Measurements from ENCODE around the gene CHSY1. TPM values are rescaled to one million over a fixed set of nuclear protein-coding genes. Genes with fewer than 3 reads are reported as not detected.
"Not testable (repeated sequence)": the region's sequence is repeated elsewhere in the genome, so short reads cannot be mapped to it uniquely, and the experiment has no call there.

Gene CHSY1
- total RNA-seq, 1 donor, result 40.9 TPM

- no peak overlapping the region for H3K4me3 ChIP-seq (ENCODE audit: low read depth, low read length)
- no peak for DNase-seq (ENCODE audit: low read depth)
- TF ChIP-seq, protein P1, sequence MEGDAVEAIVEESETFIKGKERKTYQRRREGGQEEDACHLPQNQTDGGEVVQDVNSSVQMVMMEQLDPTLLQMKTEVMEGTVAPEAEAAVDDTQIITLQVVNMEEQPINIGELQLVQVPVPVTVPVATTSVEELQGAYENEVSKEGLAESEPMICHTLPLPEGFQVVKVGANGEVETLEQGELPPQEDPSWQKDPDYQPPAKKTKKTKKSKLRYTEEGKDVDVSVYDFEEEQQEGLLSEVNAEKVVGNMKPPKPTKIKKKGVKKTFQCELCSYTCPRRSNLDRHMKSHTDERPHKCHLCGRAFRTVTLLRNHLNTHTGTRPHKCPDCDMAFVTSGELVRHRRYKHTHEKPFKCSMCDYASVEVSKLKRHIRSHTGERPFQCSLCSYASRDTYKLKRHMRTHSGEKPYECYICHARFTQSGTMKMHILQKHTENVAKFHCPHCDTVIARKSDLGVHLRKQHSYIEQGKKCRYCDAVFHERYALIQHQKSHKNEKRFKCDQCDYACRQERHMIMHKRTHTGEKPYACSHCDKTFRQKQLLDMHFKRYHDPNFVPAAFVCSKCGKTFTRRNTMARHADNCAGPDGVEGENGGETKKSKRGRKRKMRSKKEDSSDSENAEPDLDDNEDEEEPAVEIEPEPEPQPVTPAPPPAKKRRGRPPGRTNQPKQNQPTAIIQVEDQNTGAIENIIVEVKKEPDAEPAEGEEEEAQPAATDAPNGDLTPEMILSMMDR (IDR thresholded peaks at IDR 0.05; ENCODE audit: insufficient read depth, low read length), result no peak
Measured at GRCh38 chr15:101217446-101217845, 34.4 kb downstream of the CHSY1 start.

DNA sequence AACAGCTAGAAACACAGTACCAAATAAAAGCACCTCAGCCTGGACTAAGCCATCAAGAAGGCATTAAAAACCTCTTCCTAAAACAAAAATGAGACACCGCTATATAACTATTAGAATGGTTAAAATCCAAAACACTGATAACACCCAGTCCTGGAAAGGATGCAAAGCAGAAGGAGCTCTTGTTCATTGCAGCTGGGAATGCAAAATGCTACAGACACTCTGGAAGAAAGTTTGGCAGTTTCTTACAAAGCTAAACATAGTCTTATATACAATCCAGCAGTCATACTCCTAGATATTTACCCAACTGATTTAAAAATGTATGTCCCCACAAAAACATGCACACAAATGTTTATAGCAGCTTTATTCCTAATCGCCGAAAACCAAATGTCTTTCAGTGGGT, 35.7 kb downstream of the CHSY1 start:
- H3K4me3 ChIP-seq (ENCODE audit: low read depth, low read length), result no peak overlapping the region
- TF ChIP-seq, protein P1 (IDR thresholded peaks at IDR 0.05; ENCODE audit: insufficient read depth, low read length), result no peak
- no peak for DNase-seq (ENCODE audit: low read depth)

DNA sequence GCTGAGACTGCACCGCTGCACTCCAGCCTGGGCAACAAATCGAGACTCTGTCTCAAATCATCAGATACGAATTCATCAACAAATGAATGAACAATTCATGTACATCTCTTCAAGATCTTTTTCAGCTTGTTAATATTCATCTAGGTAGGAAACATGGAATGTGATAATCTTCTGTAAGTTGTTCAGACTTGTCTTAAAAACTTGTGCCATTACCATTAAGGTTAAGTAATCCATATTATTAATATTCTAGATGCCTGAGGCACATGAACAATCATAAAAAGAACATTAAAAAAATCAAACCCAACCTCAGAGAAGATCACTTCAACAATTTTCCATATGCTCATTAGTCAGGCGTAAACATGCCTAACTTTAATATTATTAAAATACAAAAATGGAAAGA, 36.2 kb downstream of the CHSY1 start:
- no peak for DNase-seq (ENCODE audit: low read depth)
- TF ChIP-seq, protein P1 (IDR thresholded peaks at IDR 0.05; ENCODE audit: insufficient read depth, low read length), result no peak

GRCh38 chr15:101214435-101215097, 37.3 kb downstream of the CHSY1 start:
- not testable (repeated sequence) for H3K4me3 ChIP-seq (ENCODE audit: low read depth, low read length); DNase-seq (ENCODE audit: low read depth)

More for the DNA sequence above, 36.2 kb downstream of the CHSY1 start:
- no peak overlapping the region for H3K4me3 ChIP-seq (ENCODE audit: low read depth, low read length)

DNA sequence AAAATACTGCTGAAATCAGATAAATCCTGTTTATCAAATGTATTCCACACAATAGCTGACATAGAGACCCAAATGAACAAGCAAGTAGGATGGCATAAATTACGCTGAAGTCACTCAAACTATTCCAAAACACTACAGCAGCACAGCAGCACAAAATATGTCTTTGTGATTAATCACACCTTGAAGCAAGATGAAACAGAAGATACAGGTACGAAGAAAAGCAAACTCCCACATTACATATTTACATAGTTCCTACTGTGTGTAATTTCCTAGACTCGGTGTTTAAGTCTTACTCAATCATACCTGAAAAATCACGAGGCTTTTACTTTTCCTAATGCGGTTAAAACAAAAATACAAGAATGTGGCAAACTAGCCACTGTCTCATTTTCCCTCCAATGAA, 38.3 kb downstream of the CHSY1 start:
- DNase-seq (ENCODE audit: low read depth), result no peak
- H3K4me3 ChIP-seq (ENCODE audit: low read depth, low read length), result no peak overlapping the region
- TF ChIP-seq, protein P1 (IDR thresholded peaks at IDR 0.05; ENCODE audit: insufficient read depth, low read length), result no peak

DNA sequence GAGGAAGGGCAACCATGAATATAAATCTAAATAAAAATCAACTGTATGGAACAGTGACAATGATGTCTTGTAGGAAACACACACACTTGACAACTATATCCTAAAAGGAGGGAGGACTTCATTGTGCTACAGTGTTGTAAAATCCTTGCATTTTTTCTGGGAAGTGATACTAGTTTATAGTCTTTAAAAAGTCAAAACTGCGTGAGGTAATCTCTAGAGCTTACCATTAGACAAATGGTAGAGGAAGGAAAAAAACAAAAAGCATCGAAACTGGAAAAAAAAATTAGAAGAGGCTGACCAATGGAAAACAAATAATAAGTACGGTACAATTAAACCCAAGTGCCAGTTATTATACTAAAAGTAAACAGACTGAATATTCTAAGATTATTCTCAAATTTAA, 38.7 kb downstream of the CHSY1 start:
- H3K4me3 ChIP-seq (ENCODE audit: low read depth, low read length), result no peak overlapping the region
- TF ChIP-seq, protein P1 (IDR thresholded peaks at IDR 0.05; ENCODE audit: insufficient read depth, low read length), result no peak
- no peak for DNase-seq (ENCODE audit: low read depth)

- no peak overlapping the region for H3K4me3 ChIP-seq (ENCODE audit: low read depth, low read length)
- TF ChIP-seq, protein P1 (IDR thresholded peaks at IDR 0.05; ENCODE audit: insufficient read depth, low read length), result no peak
- no peak for DNase-seq (ENCODE audit: low read depth)
Measured at GRCh38 chr15:101211897-101212296, 40.0 kb downstream of the CHSY1 start.
